Stimulated activated memory B cell treated with anti-CD40 and anti-IgM and Interleukin-4, amounts not matched to agents 10 μg/mL and 1 μg/mL and 100 μg/mL, for 72 hours (primary cell): ENCODE results near the gene MYO18A.

ENCODE experiments used
- ATAC-seq: fragments of 150-1000 bp; cut with Tn5 transposase; 2 replicates; pipeline ENCODE4 v1.10.0; 2021
- H3K27ac Mint-ChIP-seq: one replicate; pipeline ENCODE4 v1.8.0; 2022; ENCODE audit warnings: mild to moderate bottlenecking, mixed read lengths
- H3K27me3 Mint-ChIP-seq: one replicate; pipeline ENCODE4 v1.8.0; 2022; ENCODE audit warnings: mixed read lengths
- H3K36me3 Mint-ChIP-seq: one replicate; pipeline ENCODE4 v1.8.0; 2022; ENCODE audit warnings: mixed read lengths
- H3K4me1 Mint-ChIP-seq: one replicate; pipeline ENCODE4 v1.8.0; 2022; ENCODE audit warnings: mixed read lengths
- H3K4me3 Mint-ChIP-seq: one replicate; pipeline ENCODE4 v1.8.0; 2022; ENCODE audit warnings: mild to moderate bottlenecking, moderate library complexity, mixed read lengths
- H3K9me3 Mint-ChIP-seq: one replicate; pipeline ENCODE4 v1.8.0; 2022; ENCODE audit warnings: mixed read lengths

Gene MYO18A

DNA sequence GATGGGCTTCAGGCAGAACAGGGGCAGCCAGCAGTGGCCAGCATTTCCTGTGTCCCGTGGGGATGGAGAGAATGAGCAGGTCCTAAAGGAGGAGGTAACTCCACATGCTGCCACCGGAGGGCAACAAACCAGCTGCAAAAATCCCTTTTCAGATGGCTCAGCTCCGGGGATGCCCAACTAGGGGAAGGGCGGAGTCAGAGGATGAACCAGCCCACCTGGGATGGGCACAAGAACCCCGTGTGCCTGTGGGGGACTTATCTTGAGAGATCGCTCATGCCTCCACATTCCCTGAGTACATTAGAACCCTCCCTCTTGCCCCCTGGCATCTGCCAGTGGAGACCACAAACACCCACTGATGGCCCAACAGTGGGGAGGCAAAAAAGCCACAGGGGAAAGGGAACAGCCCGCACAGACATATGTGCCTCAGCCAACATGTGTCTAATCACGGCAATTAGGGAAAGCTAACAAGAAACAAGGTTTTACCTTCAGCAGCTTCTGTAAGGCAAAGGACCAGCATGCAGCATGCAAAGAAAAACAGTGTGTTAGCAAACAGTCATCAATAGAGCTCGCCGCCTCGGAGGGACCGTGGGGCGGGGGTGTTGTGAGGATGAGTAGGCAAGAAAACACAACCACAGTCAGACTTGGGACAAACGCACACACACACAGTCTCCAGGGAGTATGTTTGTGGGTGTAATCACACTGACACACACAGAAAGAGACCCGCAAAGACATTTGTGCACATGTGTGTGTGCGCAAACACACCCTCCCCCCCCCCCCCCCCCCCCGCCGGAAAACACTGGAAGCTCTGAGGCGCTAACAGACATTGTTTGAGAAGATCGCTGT is 64.0 kb downstream of the MYO18A start:
- Mint-ChIP-seq H3K4me3 (no peak overlapping the region), H3K27me3 (no peaks in the 10 kb centered on the region), H3K4me1 (peaks cover 11% of the 10 kb centered on the region), H3K27ac (no peak overlapping the region), H3K9me3 (no peaks in the 10 kb centered on the region), H3K36me3 (peaks cover 50% of the 10 kb centered on the region)
- ATAC-seq, result peak; percentile 47

DNA sequence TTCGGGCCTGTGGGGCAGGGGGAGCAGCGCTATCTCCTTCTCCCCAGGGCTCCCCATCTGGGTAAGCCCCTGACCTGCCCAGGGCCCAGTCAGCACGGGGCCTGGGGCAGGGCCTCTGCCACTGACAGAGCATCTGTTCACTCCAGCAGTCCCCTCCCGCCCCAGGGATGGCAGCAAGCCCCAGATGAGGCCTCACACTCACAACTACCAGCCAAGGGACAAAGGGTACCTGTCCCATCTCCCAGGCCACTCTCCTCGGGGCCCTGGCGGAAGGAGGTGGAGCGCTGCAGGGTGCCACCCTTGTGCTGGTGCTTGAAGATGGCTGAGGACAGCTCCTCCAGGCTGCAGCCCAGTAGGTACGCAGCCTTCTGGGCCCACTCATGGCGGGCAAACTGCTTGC is 64.8 kb downstream of the MYO18A start:
- H3K27me3 Mint-ChIP-seq, result no peaks in the 10 kb centered on the region
- no peak for ATAC-seq
- H3K36me3 Mint-ChIP-seq, result peaks cover 50% of the 10 kb centered on the region
- H3K9me3 Mint-ChIP-seq, result no peaks in the 10 kb centered on the region
- H3K4me1 Mint-ChIP-seq, result peaks cover 11% of the 10 kb centered on the region
- no peak overlapping the region for H3K4me3 Mint-ChIP-seq
- H3K27ac Mint-ChIP-seq, result no peak overlapping the region

DNA sequence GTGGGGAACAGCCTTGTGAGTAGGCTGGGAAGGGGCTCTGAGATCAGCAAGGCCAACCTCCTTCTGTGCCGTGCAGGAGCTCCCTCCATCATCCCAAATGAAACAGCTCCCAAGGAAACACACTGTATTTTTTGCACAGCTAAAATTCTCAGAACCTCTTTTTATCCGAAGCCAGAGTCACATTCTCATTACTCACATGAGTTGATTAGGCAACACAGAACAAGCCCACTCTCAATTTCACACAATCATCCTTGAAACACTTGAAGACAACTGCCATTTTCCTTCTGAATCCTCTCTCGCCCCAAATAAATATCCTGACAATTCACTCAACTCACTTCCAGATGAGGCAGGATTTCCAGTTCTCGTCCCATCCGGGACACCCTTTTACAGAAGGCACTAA is 66.1 kb downstream of the MYO18A start:
- Mint-ChIP-seq H3K27ac (no peak overlapping the region), H3K4me3 (no peak overlapping the region), H3K4me1 (peaks cover 11% of the 10 kb centered on the region), H3K36me3 (peaks cover 46% of the 10 kb centered on the region), H3K9me3 (no peaks in the 10 kb centered on the region), H3K27me3 (no peaks in the 10 kb centered on the region)
- no peak for ATAC-seq

DNA sequence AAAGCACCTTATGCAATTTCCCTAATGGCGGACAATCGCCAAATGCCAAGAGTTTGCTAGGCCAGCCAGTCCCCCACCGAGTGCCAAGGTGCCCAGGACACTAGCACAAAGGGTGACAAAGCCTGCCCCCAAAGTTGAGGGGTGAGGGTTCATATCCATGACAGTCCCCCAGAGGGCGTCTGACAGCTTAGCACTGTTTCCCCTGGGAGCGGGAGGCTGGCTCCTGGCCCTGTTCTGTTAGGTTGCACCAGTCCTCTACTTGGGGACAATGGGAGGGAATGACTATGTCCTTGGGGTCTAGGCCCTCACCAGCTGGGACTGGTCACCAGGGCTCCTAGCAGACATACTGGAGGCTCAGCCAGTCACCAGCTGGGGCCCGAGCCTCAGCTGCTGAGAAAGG is 66.9 kb downstream of the MYO18A start:
- H3K27ac Mint-ChIP-seq, result no peak overlapping the region
- H3K36me3 Mint-ChIP-seq, result peaks cover 46% of the 10 kb centered on the region
- H3K27me3 Mint-ChIP-seq, result no peaks in the 10 kb centered on the region
- H3K4me1 Mint-ChIP-seq, result peaks cover 11% of the 10 kb centered on the region
- no peak overlapping the region for H3K4me3 Mint-ChIP-seq
- no peak for ATAC-seq
- H3K9me3 Mint-ChIP-seq, result no peaks in the 10 kb centered on the region

DNA sequence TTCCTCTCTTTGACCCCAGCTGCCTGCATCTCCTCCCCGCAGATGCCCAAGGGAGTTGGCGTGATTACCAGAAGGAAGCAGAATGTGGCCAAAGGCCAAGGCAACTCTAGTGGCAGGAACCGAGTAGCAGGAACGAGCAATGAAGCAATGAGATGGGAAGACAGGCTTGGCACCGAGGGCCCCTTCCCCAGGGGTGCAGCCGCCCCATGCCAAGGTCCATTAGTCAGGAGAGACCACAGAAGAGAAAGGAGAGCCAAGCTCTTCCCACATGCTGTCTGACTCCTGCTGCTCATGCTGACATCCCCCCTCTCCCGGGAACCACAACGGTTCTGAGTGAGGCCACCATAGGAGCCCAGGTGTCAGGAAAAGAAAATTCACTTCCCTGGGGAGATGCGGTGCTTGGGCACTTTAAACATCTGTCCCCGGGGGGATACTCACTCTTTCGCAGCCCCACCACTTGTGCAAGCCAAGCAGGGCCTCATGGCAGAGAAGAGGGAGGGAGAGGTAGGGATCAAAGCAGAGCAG is 67.4 kb downstream of the MYO18A start:
- no peak for ATAC-seq
- peaks cover 50% of the 10 kb centered on the region for H3K36me3 Mint-ChIP-seq

DNA sequence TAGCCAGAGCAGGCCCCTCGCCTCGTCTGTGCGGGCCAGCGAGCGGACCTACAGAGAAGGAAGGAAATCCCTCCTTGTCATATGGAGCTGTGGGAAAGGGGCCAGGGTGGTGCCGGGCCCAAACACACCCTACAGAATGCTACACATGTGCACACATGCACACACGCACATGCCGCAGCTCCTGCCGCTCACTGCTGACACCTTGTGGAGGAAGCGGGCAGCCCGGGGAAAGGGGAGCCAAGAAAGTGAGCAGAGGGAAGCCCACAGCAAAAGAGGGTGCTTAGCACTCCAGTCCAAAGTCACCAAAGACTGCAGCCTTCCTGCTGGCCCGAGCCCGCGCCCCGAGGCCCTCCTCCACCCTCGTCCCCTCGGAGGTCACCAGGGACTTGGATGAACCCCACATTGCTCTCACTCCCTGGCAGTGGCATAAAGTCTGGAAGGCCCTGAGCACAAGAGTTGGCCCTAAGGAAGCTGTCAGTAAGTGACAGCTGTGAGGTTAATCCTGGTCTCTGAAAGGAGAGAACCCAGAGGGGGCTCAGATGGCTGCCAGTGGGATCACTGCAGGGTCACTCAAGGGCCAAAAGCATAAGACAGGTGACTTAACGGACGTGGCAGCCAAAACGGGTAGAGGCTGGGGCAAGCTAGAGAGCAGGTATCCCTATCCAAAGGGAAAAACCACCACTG is 68.2 kb downstream of the MYO18A start:
- Mint-ChIP-seq H3K27ac (no peak overlapping the region), H3K36me3 (peaks cover 52% of the 10 kb centered on the region), H3K4me3 (no peak overlapping the region), H3K27me3 (no peaks in the 10 kb centered on the region), H3K4me1 (peaks cover 8% of the 10 kb centered on the region), H3K9me3 (no peaks in the 10 kb centered on the region)
- ATAC-seq, result peak; percentile 80

More for the DNA sequence above, 67.4 kb downstream of the MYO18A start:
- no peaks in the 10 kb centered on the region for H3K27me3 Mint-ChIP-seq
- H3K4me1 Mint-ChIP-seq, result peaks cover 11% of the 10 kb centered on the region
- H3K27ac Mint-ChIP-seq, result no peak overlapping the region
- H3K9me3 Mint-ChIP-seq, result no peaks in the 10 kb centered on the region
- H3K4me3 Mint-ChIP-seq, result no peak overlapping the region

DNA sequence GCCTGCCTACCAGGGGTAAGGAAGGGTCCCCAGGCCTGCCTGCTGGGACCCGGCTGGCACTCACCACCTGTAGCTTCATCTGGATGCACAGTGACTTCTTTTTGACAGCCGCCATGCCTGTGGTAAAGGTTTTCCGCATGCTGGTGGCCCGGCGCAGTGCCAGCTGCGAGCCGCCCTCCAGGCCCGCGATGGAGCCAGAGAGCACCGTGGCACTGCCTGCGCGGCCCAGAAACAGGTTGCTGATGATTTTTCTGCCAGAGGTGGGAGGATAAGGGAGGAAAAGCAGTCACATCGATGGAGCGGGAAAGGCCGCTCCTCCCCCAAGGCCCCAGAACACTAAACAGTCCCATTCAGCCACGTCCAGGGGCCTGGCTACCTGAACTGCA is 69.8 kb downstream of the MYO18A start:
- no peak overlapping the region for H3K27ac Mint-ChIP-seq
- H3K27me3 Mint-ChIP-seq, result no peaks in the 10 kb centered on the region
- peaks cover 59% of the 10 kb centered on the region for H3K36me3 Mint-ChIP-seq

DNA sequence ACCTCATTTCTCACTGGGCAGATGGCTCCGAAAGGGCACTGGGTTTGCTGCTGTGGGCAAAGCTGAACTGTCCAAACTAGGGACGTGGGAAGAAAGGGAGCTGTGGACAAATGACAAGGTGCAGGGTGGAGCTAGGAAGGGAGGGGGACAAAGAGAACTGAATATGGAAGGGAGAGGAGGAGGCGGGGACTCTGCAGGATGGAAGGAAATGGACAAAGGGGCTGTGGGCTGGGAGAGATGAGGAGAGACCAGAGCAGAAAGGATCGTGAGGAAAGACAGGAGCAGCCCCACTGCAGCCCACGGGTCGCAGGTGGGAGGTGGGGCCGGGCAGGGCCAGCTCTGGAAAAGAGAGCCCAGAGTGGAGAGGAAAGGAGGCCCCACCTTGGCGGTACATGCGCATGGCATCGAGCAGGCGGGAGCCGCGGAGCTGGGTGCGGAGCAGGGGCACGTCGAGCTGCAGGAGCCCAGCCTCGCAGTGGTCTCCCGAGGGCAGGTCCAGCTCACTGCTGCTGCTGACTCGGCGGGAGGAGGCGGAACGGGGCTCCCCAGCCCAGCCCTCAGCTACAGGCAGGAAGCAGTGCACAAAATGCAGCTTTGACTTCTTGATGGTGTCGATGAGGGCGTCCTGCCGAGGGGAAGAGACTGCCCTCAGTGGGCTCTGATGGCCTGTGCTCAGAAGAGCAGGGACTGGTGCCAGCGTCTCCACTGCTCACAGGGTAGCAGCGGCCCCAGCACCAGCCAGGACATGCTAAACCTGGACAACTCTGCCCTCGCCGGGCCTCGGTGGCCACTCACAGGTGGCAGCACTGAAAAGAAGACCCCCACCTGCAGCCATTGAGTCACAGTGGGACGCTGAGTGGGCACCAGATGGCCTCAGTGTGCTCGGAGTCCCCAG is 70.5 kb downstream of the MYO18A start:
- Mint-ChIP-seq H3K4me1 (peaks cover 6% of the 10 kb centered on the region), H3K9me3 (no peaks in the 10 kb centered on the region), H3K27me3 (no peaks in the 10 kb centered on the region), H3K36me3 (peaks cover 64% of the 10 kb centered on the region), H3K4me3 (no peak overlapping the region), H3K27ac (no peak overlapping the region)
- no peak for ATAC-seq

More for the DNA sequence above, 69.8 kb downstream of the MYO18A start:
- ATAC-seq, result no peak
- H3K4me1 Mint-ChIP-seq, result peaks cover 6% of the 10 kb centered on the region
- no peak overlapping the region for H3K4me3 Mint-ChIP-seq
- H3K9me3 Mint-ChIP-seq, result no peaks in the 10 kb centered on the region

DNA sequence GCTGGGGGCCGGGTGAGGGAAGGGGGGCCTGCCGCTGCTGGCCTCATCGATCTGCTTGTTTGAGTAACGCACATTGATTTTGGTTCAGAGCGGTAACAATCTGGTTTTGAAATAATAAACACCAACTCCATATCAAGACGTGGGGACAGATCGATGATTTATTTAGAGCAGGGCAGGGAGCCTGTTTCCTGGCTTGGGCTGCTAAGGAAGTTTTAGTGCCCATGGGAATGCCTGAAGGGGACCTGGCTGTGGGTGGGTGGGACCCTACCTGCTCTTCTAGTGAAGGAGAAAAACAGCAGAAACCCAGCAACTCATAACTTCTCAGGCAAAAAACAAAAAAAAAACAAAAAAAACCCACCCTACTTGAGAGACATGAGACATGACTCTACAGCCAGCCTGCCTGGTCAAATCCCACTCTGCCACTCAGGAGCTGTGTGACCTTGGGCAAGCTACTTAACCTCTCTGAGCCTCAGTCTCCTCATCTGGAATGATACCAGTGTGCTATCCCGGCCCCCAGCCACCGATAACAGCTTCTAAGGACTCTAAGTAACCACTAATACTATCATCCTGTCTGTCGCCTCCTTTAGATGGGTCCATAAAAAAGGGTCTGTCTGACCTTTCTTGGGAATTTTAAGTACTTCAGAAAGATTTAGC is 71.2 kb downstream of the MYO18A start:
- H3K36me3 Mint-ChIP-seq, result peaks cover 65% of the 10 kb centered on the region
- H3K4me1 Mint-ChIP-seq, result peaks cover 6% of the 10 kb centered on the region
- H3K4me3 Mint-ChIP-seq, result no peak overlapping the region
- no peak overlapping the region for H3K27ac Mint-ChIP-seq
- H3K27me3 Mint-ChIP-seq, result no peaks in the 10 kb centered on the region
- H3K9me3 Mint-ChIP-seq, result no peaks in the 10 kb centered on the region
- ATAC-seq, result no peak

DNA sequence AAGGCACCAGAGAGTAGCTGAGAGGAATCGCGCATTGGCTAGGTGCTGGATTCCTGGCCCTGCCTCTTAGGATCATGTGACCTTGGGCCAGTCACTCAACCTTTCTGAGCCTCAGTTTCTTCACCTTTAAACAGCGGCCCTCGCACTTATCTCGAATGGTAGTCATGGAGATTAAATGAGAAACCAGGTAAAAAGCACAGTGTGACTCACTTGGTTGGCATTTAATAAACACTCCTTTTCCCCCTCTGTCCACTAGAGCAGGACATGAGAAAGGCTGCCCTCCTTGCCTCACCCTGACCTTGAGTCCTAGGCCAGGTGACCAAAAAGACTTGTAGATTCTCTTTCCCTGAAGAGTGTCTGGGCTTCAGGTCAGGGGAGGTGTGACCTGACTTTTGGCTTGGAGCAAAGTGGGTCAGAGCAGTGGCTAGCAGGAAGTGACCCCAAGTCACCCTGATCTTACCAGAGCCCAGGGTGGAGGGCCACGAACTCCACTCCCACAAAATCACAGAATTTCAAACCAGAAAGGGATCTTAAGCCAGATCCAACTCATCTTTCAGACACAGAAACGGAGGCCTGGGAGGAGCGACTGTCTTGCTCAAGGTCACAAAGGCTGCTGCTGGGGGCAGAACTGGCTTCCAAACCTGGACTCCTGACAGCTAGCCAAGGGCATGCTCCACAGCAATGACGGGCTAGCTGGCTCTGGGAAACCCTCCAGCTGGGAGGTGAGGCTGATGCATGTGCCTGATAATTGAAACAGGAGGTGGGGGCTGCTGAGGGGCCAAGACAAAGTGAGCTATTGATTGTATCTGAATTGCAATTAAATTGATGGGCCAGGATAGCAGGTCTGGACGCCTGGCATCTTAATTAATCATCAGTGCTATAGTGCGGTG is 72.0 kb downstream of the MYO18A start:
- Mint-ChIP-seq H3K36me3 (peaks cover 72% of the 10 kb centered on the region), H3K9me3 (no peaks in the 10 kb centered on the region), H3K4me1 (peaks cover 6% of the 10 kb centered on the region), H3K27me3 (no peaks in the 10 kb centered on the region), H3K27ac (no peak overlapping the region), H3K4me3 (no peak overlapping the region)
- ATAC-seq, result no peak

DNA sequence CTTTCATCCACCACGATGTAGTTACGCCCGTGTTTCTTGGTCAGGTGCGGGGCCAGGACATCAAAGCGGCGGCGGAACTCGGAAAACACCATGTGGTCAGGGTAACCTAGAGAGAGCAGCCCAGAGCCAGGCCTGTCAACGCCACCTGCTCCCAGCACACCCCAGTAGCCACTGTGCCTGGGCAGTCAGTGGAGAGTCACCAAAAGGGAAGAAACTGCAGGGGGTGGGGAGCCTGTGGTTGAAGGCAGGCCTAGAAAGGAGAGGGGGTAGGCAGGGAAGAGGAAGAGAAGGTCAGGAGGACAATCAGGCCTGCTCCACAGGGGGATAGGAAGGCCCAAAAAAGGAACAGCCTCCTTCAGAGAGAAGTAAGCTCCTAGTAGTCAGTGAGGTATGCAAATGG is 73.1 kb downstream of the MYO18A start:
- Mint-ChIP-seq H3K4me1 (no peaks in the 10 kb centered on the region), H3K27ac (no peak overlapping the region), H3K4me3 (no peak overlapping the region), H3K36me3 (peaks cover 73% of the 10 kb centered on the region), H3K27me3 (no peaks in the 10 kb centered on the region), H3K9me3 (no peaks in the 10 kb centered on the region)
- no peak for ATAC-seq

DNA sequence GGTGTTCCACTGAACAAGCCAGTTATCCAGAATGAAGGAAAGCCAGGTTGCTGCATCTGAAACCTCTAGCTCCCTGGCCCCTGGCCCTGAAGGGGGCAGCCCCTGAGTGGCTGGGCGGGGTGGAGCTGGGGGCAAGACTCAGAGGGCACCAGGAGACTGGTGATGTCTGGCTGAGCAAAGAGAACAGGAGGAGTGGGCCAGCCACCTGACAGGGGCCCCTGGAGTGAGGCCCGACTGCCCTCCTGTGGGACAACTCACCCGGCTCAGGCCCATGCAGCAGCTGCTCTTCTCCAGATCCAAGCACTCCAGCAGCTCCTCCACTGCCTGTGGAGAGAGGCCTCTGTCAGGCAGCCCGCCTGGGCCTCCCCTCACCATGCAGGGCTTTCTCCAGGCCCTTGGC is 76.9 kb downstream of the MYO18A start:
- no peak overlapping the region for H3K4me3 Mint-ChIP-seq
- no peak overlapping the region for H3K27ac Mint-ChIP-seq
- no peak for ATAC-seq
- H3K27me3 Mint-ChIP-seq, result no peaks in the 10 kb centered on the region
- H3K4me1 Mint-ChIP-seq, result no peaks in the 10 kb centered on the region
- peaks cover 62% of the 10 kb centered on the region for H3K36me3 Mint-ChIP-seq
- H3K9me3 Mint-ChIP-seq, result no peaks in the 10 kb centered on the region

DNA sequence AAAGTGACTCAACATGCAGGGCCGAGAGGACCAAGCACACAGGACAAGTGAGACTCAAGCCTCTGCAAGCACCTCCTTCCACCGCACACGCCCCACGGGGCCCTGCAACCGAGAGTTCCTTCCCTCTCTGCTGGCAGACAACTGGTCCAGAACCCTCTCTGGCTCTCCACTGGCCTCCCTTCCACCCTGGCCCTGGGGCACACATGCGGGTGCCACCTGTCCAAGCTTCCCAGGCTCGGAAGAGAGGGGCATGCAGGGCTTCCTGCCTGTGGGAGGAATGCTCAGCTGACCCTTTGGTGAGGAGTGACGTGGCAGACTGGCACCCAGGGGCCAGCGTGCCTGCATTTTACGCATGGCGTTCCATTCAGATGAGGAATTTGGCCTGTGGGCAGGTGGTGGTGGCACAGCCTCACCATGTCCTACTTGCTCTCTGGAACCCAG is 77.4 kb downstream of the MYO18A start:
- Mint-ChIP-seq H3K4me3 (no peak overlapping the region), H3K36me3 (peaks cover 64% of the 10 kb centered on the region), H3K9me3 (no peaks in the 10 kb centered on the region), H3K27me3 (no peaks in the 10 kb centered on the region), H3K4me1 (no peaks in the 10 kb centered on the region), H3K27ac (no peak overlapping the region)
- no peak for ATAC-seq

DNA sequence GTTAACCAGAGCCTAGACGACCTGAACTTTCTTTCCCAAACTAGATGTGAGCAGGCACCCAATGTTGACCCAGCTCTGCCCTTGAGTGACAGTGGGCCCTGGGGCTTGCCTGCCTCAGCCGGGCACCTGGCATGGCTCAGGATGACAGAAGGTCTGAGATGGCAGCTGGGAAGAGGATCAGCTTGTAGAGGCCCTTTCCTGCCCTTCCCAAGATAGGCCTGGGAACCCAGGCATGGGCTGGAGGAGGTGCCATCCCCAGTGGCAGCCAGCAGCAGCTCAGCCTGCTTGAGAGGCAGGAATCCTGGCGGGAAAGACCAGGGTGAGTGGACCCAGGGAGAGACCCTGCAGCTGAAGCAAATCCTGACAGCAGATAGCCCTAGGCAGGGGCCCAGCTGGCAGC is 78.2 kb downstream of the MYO18A start:
- H3K9me3 Mint-ChIP-seq, result no peaks in the 10 kb centered on the region
- no peak overlapping the region for H3K4me3 Mint-ChIP-seq
- no peak overlapping the region for H3K27ac Mint-ChIP-seq
- ATAC-seq, result no peak
- peaks cover 67% of the 10 kb centered on the region for H3K36me3 Mint-ChIP-seq
- H3K4me1 Mint-ChIP-seq, result no peaks in the 10 kb centered on the region
- H3K27me3 Mint-ChIP-seq, result no peaks in the 10 kb centered on the region
